ENCODE measurements around the gene ACO1. TPM values are rescaled to one million over a fixed set of nuclear protein-coding genes. Genes with fewer than 3 reads are reported as not detected.

The ACO1 gene
- total RNA-seq, 1 donor from 2014 or later, result 14.0 TPM

- no peak for ATAC-seq
These were observed 1.7 kb upstream of the ACO1 start for GRCh38 chr9:32382565-32383320.

- no peak for ATAC-seq
These were observed 460 bp upstream of the ACO1 start for GRCh38 chr9:32384002-32384363.

- no peak for ATAC-seq
These were observed 875 bp downstream of the ACO1 start for GRCh38 chr9:32385152-32385884.

DNA sequence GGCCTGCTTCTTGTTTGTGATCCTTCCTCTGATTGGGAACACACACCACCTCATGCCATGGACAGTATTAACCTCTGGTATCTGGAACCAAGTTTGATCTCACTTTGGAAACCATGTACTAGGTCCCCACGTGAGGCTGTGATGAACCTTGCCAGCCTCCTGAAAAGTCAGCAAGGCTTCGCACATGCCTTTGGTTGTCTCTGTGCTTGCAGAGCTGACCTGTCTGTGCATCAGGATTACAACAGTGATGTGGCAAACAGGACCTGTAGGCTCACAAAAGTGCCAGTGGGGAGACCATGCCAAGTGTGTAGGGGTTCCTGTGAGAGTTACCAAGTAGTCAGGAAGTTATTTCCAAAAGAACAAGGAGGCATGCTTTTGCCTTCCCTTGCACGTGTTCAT lies 1.4 kb downstream of the ACO1 start:
- ATAC-seq, result no peak

- ATAC-seq, result no peak
These were observed 2.8 kb downstream of the ACO1 start for GRCh38 chr9:32387256-32387655.

GRCh38 chr9:32389365-32389764 lies 4.9 kb downstream of the ACO1 start:
- ATAC-seq, result no peak

DNA sequence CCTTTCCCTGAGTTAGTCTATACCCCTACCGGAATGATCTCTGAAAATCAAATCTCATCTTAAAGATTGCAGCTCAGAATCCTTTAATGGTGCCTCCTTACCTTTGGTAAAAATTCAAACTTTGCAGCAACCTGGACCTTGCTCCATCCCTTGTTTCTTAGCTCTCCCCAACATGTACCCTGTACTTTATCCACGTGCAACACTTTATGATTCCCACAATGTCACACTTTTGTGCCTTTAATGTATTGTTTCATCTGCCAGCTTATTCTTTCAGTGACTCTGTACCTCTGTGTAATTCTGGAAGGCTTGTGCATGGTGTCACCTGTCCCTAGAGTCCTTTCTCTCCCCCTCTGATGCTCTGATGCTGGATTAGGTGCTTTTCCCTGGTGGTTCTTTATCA lies 9.5 kb downstream of the ACO1 start:
- ATAC-seq, result no peak

GRCh38 chr9:32394381-32395049 lies 10.1 kb downstream of the ACO1 start:
- ATAC-seq, result no peak

- peak; percentile 42 for ATAC-seq
These were observed 11.2 kb downstream of the ACO1 start for GRCh38 chr9:32395510-32396216.

DNA sequence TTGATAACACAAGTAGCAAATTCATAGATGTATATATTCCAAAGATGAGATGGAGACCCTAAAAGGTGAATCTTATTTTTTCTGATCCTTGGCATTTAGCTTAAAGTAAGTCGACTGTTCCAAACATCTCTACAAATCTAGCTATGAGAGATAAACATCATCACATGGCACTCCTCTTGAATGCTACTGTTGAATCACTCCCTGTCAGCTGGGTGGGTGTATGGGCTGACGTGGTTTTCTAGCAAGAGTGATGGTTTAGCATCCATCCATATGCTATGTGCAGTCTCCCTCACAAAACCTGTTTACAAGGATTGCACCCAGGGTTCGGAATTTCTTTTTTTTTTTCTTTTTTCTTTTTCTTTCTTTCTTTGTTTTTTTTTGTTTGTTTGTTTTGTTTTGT lies 13.8 kb downstream of the ACO1 start:
- ATAC-seq, result no peak

GRCh38 chr9:32399110-32399815 lies 14.8 kb downstream of the ACO1 start:
- ATAC-seq, result no peak

DNA sequence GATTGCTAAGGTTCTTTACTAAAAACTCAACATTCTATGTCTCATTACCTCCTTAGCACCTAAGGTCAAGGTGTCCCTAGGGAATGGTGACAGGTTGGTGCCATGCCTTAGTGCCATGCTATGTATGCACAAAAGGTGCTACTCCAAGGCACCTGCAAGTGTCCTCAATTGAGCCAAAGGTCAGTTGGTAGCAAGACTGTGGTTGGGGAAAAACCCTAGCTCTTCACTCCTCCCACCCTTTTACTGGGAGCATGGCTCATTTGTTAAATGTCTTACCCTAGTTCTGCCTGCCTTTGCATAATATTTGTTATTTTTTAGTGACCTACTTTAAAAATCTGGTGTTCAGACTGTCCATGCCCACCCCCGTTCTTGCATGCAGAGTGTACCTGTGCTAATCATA lies 17.0 kb downstream of the ACO1 start:
- ATAC-seq, result no peak

DNA sequence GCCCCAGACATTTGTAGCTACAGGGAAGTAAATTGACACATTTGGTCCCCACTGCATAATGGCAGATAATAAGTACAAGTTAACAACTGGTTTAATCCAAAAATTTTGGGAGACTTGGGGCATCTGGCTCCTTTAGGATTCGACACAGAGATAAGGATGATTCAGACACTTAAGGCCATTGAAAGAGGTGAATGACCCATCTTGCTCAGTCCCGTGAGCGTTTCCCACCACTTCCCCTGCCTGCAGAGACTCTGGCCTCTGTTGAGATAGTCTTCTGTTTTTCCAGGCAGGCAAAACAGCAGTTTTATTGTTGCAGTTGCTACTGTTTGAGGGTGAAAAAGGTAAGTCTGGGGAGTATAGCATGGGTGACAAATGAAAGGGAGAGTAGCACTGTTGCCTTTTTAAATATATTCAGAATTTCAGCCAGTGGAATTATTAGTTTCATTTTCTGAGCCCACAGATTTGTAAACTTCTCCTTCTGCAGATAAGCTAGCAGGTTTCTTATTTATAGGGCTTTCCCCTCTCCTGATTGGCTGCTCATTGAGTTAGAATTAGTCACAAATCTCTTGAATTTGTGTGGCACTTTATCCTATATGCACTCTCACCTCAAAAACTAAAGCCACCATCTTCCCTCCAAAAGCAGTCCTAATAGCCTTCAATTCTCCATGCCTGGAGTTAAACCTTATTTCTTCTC lies 19.3 kb downstream of the ACO1 start:
- no peak for ATAC-seq

GRCh38 chr9:32404402-32404801 lies 20.0 kb downstream of the ACO1 start:
- ATAC-seq, result no peak

- ATAC-seq, result no peak
These were observed 20.4 kb downstream of the ACO1 start for GRCh38 chr9:32404856-32405255.

DNA sequence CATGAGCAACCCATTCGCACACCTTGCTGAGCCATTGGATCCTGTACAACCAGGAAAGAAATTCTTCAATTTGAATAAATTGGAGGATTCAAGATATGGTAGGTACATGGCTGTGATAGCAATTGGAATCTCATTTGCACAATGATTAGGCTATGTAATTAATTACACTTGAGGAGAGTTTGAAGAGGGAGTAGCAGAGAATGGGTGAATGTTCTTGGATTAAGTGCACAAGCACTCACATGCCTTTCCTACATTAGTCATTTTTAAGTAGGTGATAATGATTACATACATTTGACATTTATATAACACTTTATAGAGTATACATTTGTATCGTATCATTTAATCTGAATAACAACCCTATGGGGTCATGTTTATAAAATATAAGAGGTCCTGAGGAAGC lies 21.1 kb downstream of the ACO1 start:
- peak; percentile 61 for ATAC-seq

DNA sequence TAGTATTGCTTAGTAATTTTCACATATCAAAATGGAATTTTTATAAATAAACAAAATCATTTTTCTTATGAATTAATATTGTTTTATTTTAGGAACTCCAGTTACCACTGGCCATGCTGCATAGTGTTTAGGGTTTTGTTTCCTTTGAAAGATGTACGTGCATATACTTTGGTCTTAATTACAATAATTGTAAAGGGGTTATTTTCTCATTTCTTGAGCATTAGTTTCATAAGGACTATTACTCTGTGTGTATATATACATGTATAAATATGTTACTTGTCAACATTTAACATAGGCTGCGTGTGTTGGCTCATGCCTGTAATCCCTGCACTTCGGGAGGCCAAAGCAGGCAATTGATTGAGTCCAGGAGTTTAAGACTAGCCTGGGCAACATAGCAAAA lies 21.6 kb downstream of the ACO1 start:
- ATAC-seq, result no peak

DNA sequence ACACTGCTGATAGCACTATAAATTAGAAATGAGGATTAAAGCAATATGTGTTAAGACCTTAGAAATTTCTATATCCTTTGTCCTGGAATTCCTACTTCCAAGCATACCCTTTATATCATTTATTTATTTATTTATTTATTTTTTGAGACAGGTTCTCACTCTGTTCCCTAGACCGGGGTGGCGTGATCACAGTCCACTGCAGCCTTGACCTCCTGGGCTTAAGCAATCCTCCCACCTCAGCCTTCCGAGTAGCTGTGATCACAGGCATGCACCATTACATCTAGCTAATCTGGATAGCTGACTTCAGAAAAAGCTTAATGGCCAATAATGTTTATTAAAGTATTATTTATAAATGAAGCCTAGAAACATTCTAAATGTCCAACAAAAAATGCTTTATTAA lies 27.3 kb downstream of the ACO1 start:
- no peak for ATAC-seq

- ATAC-seq, result no peak
These were observed 28.0 kb downstream of the ACO1 start for GRCh38 chr9:32412440-32412839.

GRCh38 chr9:32413424-32413823 lies 29.0 kb downstream of the ACO1 start:
- ATAC-seq, result no peak

DNA sequence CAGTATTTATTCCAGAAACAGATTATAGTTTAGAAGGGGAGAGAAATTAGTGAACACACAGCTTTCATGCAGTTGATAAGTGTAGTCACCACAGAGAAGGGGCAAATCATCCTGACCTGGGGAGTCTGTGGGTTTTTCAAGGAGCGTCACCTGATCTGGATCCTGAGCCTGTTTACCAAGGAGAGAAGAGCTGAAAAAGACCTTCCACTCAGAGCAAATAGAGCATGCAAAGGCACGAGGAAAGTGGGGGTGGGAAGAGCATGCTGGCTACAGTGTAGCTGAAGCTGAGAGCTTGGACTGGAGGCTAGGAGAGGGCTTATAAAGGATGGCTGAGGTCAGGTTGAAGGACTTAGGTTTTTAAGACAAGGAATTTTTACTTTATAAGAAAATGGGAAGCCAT lies 30.4 kb downstream of the ACO1 start:
- no peak for ATAC-seq

- no peak for ATAC-seq
These were observed 35.5 kb downstream of the ACO1 start for GRCh38 chr9:32419921-32420320.
